HepG2 (cell line): ENCODE results near the gene LITAF. TPM values are rescaled to one million over a fixed set of nuclear protein-coding genes. Genes with fewer than 3 reads are reported as not detected.

Experiments used
- ATAC-seq: fragments of 200-7000 bp; cut with Tn5 transposase; 3 replicates; pipeline ENCODE4 v1.9.1; 2020; ENCODE audit warnings: mild to moderate bottlenecking, moderate library complexity
- BruUV-seq: library from RNA; stranded (reverse); fragments of 400-500 nt; replicated peaks from 2 replicates; lab custom pipeline; 2021; lab: Mats Ljungman, UMichigan
- CTCF ChIA-PET: fragments of 300-600 bp; formaldehyde crosslinking; extraction: SDS; loops from one replicate; lab custom pipeline; 2021; ENCODE audit warnings: low total read pairs, inconsistent platforms, low intra/inter-chr PET ratio; lab: Yijun Ruan, JAX
- POLR2A ChIA-PET: fragments of 350-600 bp; sonication (Branson Sonifier 250); formaldehyde crosslinking; loops from one replicate; lab custom pipeline; 2020; ENCODE audit warnings: antibody characterized with exemption, inconsistent platforms; lab: Yijun Ruan, JAX
- DNase-seq: peaks from one replicate; pipeline ENCODE4 v3.0.0-alpha.2; 2015; ENCODE audit warnings: low spot score
- FAIRE-seq: peaks from 3 replicates; lab custom pipeline; 2011; peaks lifted over from hg19 to GRCh38; lab: Jason Lieb, UNC
- H2AFZ ChIP-seq: one replicate; pipeline ENCODE4 v1.6.1; 2011; ENCODE audit warnings: low read length, inconsistent platforms
- H3K27ac ChIP-seq: fragments of 300-600 bp; 3 replicates; pipeline ENCODE4 v1.8.0; 2011; ENCODE audit warnings: mixed run types, mild to moderate bottlenecking, mixed read lengths, low read length, inconsistent platforms; ENCODE audit not compliant: insufficient read depth; ENCODE audit errors: extremely low read length
- H3K27me3 ChIP-seq, 2 experiments: fragments of 200-600 bp in 1 of 2; 2 replicates in 1 of 2; 3 replicates in 1 of 2; pipeline versions ENCODE4 v1.6.0 to v1.8.0; 2011; ENCODE audit warnings: low read length in 2 of 2, mild to moderate bottlenecking in 2 of 2, moderate library complexity in 2 of 2, inconsistent platforms in 1 of 2; ENCODE audit not compliant: insufficient read depth in 2 of 2, control insufficient read depth in 1 of 2
- H3K36me3 ChIP-seq, 2 experiments: fragments of 200-600 bp in 1 of 2; replicated peaks in 1 of 2; 2 replicates in 1 of 2; 3 replicates in 1 of 2; pipeline versions ENCODE4 v1.5.1 to v1.8.0; 2011; ENCODE audit warnings: low read length in 2 of 2, inconsistent platforms in 1 of 2; ENCODE audit not compliant: insufficient read depth in 2 of 2, control insufficient read depth in 1 of 2
- H3K4me1 ChIP-seq: 2 replicates; pipeline ENCODE4 v1.5.1; 2012; ENCODE audit warnings: low read length, inconsistent platforms; ENCODE audit not compliant: insufficient read depth
- H3K4me2 ChIP-seq: 2 replicates; pipeline ENCODE4 v1.6.0; 2011; ENCODE audit warnings: low read depth, low read length, inconsistent platforms
- H3K4me3 ChIP-seq, 3 experiments: fragments of 200-600 bp in 1 of 3; sonication (generic), shearing (Covaris generic) in 1 of 3; replicated peaks in 1 of 3; 2 replicates each; pipeline ENCODE4 v1.5.1; 2011 to 2016; ENCODE audit warnings: low read length in 3 of 3, inconsistent platforms in 2 of 3, low read depth in 2 of 3, mild to moderate bottlenecking in 2 of 3, control low read depth in 1 of 3, mixed read lengths in 1 of 3; ENCODE audit not compliant: insufficient read depth in 1 of 3
- H3K79me2 ChIP-seq: one replicate; pipeline ENCODE4 v1.6.1; 2011; ENCODE audit warnings: low read length, inconsistent platforms; ENCODE audit not compliant: insufficient read depth
- H3K9ac ChIP-seq: 2 replicates; pipeline ENCODE4 v1.6.0; 2011; ENCODE audit warnings: mild to moderate bottlenecking, low read depth, low read length, inconsistent platforms; ENCODE audit not compliant: insufficient read depth
- H3K9me3 ChIP-seq: 2 replicates; pipeline ENCODE4 v1.5.1; 2012; ENCODE audit warnings: mild to moderate bottlenecking, low read length
- H4K20me1 ChIP-seq: 2 replicates; pipeline ENCODE4 v1.6.0; 2011; ENCODE audit warnings: inconsistent platforms, mild to moderate bottlenecking, low read length, moderate library complexity; ENCODE audit not compliant: insufficient read depth
- ARID5B ChIP-seq: IDR thresholded peaks from 2 replicates; pipeline ENCODE4 v1.4.0; 2020; ENCODE audit warnings: mild to moderate bottlenecking, missing genetic modification reagents
- FLYWCH1 ChIP-seq: sonication (generic); formaldehyde crosslinking; IDR thresholded peaks from 2 replicates; pipeline ENCODE4 v1.8.1; 2023; ENCODE audit warnings: mild to moderate bottlenecking, missing genetic modification reagents
- HIVEP1 ChIP-seq: sonication (generic); formaldehyde crosslinking; IDR thresholded peaks from 2 replicates; pipeline ENCODE4 v1.4.0; 2020; ENCODE audit warnings: mild to moderate bottlenecking, missing genetic modification reagents
- PATZ1 ChIP-seq: sonication (generic); formaldehyde crosslinking; IDR thresholded peaks from 2 replicates; pipeline ENCODE4 v1.4.0; 2020; ENCODE audit warnings: missing genetic modification reagents
- SATB2 ChIP-seq: sonication (generic); formaldehyde crosslinking; IDR thresholded peaks from 2 replicates; pipeline ENCODE4 v1.5.0; 2020; ENCODE audit warnings: missing genetic modification reagents
- SP1 ChIP-seq, 2 experiments: fragments of 450-650 bp in 1 of 2; sonication (generic) in 1 of 2; formaldehyde crosslinking in 1 of 2; IDR thresholded peaks; 2 replicates each; pipeline versions ENCODE4 v1.4.0 to v1.6.1; 2016 to 2020; ENCODE audit warnings: missing genetic modification reagents in 1 of 2
- TBP ChIP-seq: sonication (generic); formaldehyde crosslinking; IDR thresholded peaks from 2 replicates; pipeline ENCODE4 v1.5.0; 2020; ENCODE audit warnings: missing genetic modification reagents
- TBX2 ChIP-seq: sonication (generic); formaldehyde crosslinking; IDR thresholded peaks from 2 replicates; pipeline ENCODE4 v1.5.0; 2020; ENCODE audit warnings: missing genetic modification reagents, mild to moderate bottlenecking, borderline replicate concordance
- TFDP2 ChIP-seq: sonication (generic); formaldehyde crosslinking; IDR thresholded peaks from 2 replicates; pipeline ENCODE4 v1.4.0; 2020; ENCODE audit warnings: missing genetic modification reagents
- THAP7 ChIP-seq: sonication (generic); formaldehyde crosslinking; IDR thresholded peaks from 2 replicates; pipeline ENCODE4 v1.8.1; 2023; ENCODE audit warnings: mild to moderate bottlenecking, missing genetic modification reagents
- ZBTB26 ChIP-seq: IDR thresholded peaks from 2 replicates; pipeline ENCODE4 v1.6.1; 2016; ENCODE audit warnings: missing compliant biosample characterization, missing genetic modification reagents, borderline replicate concordance
- ZNF460 ChIP-seq: sonication (generic); formaldehyde crosslinking; IDR thresholded peaks from 2 replicates; pipeline ENCODE4 v1.5.1; 2020; ENCODE audit warnings: missing genetic modification reagents, mild to moderate bottlenecking, borderline replicate concordance
- ZNF788 ChIP-seq: sonication (generic); formaldehyde crosslinking; IDR thresholded peaks from 2 replicates; pipeline ENCODE4 v1.5.0; 2020; ENCODE audit warnings: mild to moderate bottlenecking, missing genetic modification reagents, borderline replicate concordance
- WGBS: methylation state at CpG from one replicate; pipeline ENCODE4 v1.1.6; 2017; ENCODE audit warnings: low lambda C conversion rate; 5-methylcytosine and 5-hydroxymethylcytosine counted together
- in situ Hi-C: cut with HindIII; loops from 2 replicates; pipeline ENCODE4 v1.10.0; 2017; ENCODE audit warnings: low pct_unique_long_range_greater_than_20kb; ENCODE audit not compliant: extremely low pct_ligation_motif_present
- intact Hi-C: fragments of 100-400 bp; cut with micrococcal nuclease; formaldehyde crosslinking; loops from one replicate; pipeline ENCODE4 v1.10.0; 2022; ENCODE audit not compliant: unreplicated experiment
- polyA plus RNA-seq, 8 experiments: library from polyadenylated mRNA; depleted of rRNA in 3 of 8; stranded (reverse) in 7 of 8; unstranded in 1 of 8; fragments of >200 nt; fragmentation: Illumina TruSeq in 4 of 8; extraction: Trizol in 4 of 8; gene quantifications; 2 replicates each; pipeline versions ENCODE4 v1.2.1 to v1.2.3, GENCODE V29; 2011 to 2016; ENCODE audit warnings: low read depth in 4 of 8, missing spikeins in 1 of 8, mixed read lengths in 1 of 8; ENCODE audit not compliant: insufficient read depth in 1 of 8
- total RNA-seq, 5 experiments: library from RNA; depleted of rRNA; stranded (reverse); fragments of >200 nt; fragmentation: Illumina TruSeq; extraction: Trizol; gene quantifications; 2 replicates each; pipeline ENCODE4 v1.2.3, GENCODE V29; 2016; ENCODE audit warnings: low read depth in 1 of 5

Gene LITAF
- total and polyA plus RNA-seq, 2 of the 13 experiments (the other 11 are each of a cell fraction or from before 2014, with no cell fraction given): 80.1 to 141 TPM

GRCh38 chr16:11609474-11610120 lies 22.9 kb upstream of the LITAF start:
- intact Hi-C loops: no loop called here
- no peaks in the 10 kb centered on the region for H4K20me1 ChIP-seq
- H3K36me3 ChIP-seq: no peaks in the 10 kb centered on the region
- WGBS: 34% methylated on average over 14 of the region's 14 CpGs
- H2AFZ ChIP-seq: no peak overlapping the region
- POLR2A ChIA-PET: interaction anchor here (0.7 kb wide), 1 partner anchor 214 kb away, joined by 3 read pairs; no protein-coding TSS in a partner anchor
- CTCF ChIA-PET: no interaction called here
- no peak overlapping the region for H3K9ac ChIP-seq
- BruUV-seq: no TSS peak
- peaks cover 36% of the 10 kb centered on the region for H3K4me1 ChIP-seq
- H3K9me3 ChIP-seq: no peaks in the 10 kb centered on the region
- no peak overlapping the region for H3K27ac ChIP-seq
- H3K4me2 ChIP-seq: no peak overlapping the region
- FAIRE-seq: no peak
- DNase-seq: no peak
- H3K79me2 ChIP-seq: no peaks in the 10 kb centered on the region
- ATAC-seq: no peak
- in situ Hi-C loops: no loop called here
- no peak overlapping the region for H3K4me3 ChIP-seq
- H3K27me3 ChIP-seq: peaks cover 12 to 48% of the 10 kb centered on the region in 2 experiments
- TF ChIP-seq ZNF788 (0 out of 2 replicates have a peak, but pooled peaks have one; percentile 42), TFDP2 (CRISPR knock-in tag) (no peak), TBX2 (CRISPR knock-in tag) (0 out of 2 replicates have a peak, but pooled peaks have one; percentile 26), ZBTB26 (CRISPR knock-in tag) (0 out of 2 replicates have a peak, but pooled peaks have one; percentile 33), HIVEP1 (0 out of 2 replicates have a peak, but pooled peaks have one; percentile 25), THAP7 (no peak), TBP (no peak), FLYWCH1 (no peak), ZNF460 (0 out of 2 replicates have a peak, but pooled peaks have one; percentile 9), SATB2 (CRISPR knock-in tag) (no peak), SP1 (IDR thresholded peaks at IDR 0.05) (no peak), SP1 (CRISPR knock-in tag; IDR thresholded peaks at IDR 0.05) (no peak), PATZ1 (CRISPR knock-in tag) (0 out of 2 replicates have a peak, but pooled peaks have one; percentile 7), ARID5B (CRISPR knock-in tag) (no peak)
